ENCODE data around the gene IRF8.
"Not testable (repeated sequence)": the region's sequence is repeated elsewhere in the genome, so short reads cannot be mapped to it uniquely, and the experiment has no call there.

IRF8 gene

DNA sequence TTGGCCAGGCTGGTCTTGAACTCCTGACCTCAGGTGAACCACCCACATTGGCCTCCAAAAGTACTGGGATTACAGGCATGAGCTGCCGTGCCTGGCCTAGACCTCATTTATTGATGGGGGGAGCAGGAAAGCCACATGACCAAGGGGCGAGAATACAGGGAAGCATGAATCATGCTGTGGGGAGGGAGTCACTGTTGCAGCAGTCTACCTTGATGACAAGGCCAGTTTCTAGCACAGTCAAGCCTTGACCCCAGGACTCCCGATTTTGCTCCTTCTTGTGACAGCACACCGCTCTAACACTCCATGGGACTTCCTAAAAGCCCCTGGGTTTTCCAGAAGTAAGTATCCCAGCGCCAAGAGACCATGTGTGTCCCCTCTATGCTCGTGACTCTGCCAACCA lies 42.9 kb upstream of the IRF8 start:
- no peak overlapping the region for H3K9ac ChIP-seq (ENCODE audit: low read depth, low read length, poor library complexity, severe bottlenecking)
- no peaks in the 10 kb centered on the region for H3K9me2 ChIP-seq (replicated peaks; ENCODE audit: low read depth, low read length)
- H3K4me3 ChIP-seq (ENCODE audit: low read length, poor library complexity, severe bottlenecking): no peak overlapping the region
- no peaks in the 10 kb centered on the region for H3K9me3 ChIP-seq (ENCODE audit: insufficient read depth, low read depth, low read length)
- H3F3A ChIP-seq (ENCODE audit: low read depth): no peaks in the 10 kb centered on the region
- no peak overlapping the region for H2AFZ ChIP-seq (ENCODE audit: low read length)
- no peaks in the 10 kb centered on the region for H3K36me3 ChIP-seq (ENCODE audit: insufficient read depth, low read length)
- no peaks in the 10 kb centered on the region for H3K4me1 ChIP-seq (ENCODE audit: insufficient read depth, low read length, poor library complexity, severe bottlenecking)
- H3K79me2 ChIP-seq (ENCODE audit: insufficient read depth, low read length): no peaks in the 10 kb centered on the region
- no peaks in the 10 kb centered on the region for H3K27me3 ChIP-seq (ENCODE audit: insufficient read depth, low read length, poor library complexity, severe bottlenecking)
- no peak overlapping the region for H3K4me2 ChIP-seq (ENCODE audit: low read depth, low read length, poor library complexity, severe bottlenecking)
- no peaks in the 10 kb centered on the region for H4K20me1 ChIP-seq (ENCODE audit: insufficient read depth, low read length, poor library complexity, severe bottlenecking)
- no peak for TF ChIP-seq EZH2phosphoT487 (IDR thresholded peaks at IDR 0.05; ENCODE audit: borderline replicate concordance)
- TF ChIP-seq CTCF (conservative IDR thresholded peaks at IDR 0.05; ENCODE audit: low read length): no peak

- Histone ChIP-seq H3F3A (ENCODE audit: low read depth) (no peaks in the 10 kb centered on the region), H3K4me3 (ENCODE audit: low read length, poor library complexity, severe bottlenecking) (no peak overlapping the region), H3K9ac (ENCODE audit: low read depth, low read length, poor library complexity, severe bottlenecking) (no peak overlapping the region), H3K36me3 (ENCODE audit: insufficient read depth, low read length) (no peaks in the 10 kb centered on the region), H3K79me2 (ENCODE audit: insufficient read depth, low read length) (no peaks in the 10 kb centered on the region), H3K9me2 (replicated peaks; ENCODE audit: low read depth, low read length) (no peaks in the 10 kb centered on the region), H3K4me1 (ENCODE audit: insufficient read depth, low read length, poor library complexity, severe bottlenecking) (no peaks in the 10 kb centered on the region), H3K4me2 (ENCODE audit: low read depth, low read length, poor library complexity, severe bottlenecking) (no peak overlapping the region), H4K20me1 (ENCODE audit: insufficient read depth, low read length, poor library complexity, severe bottlenecking) (no peaks in the 10 kb centered on the region), H3K27me3 (ENCODE audit: insufficient read depth, low read length, poor library complexity, severe bottlenecking) (no peaks in the 10 kb centered on the region), H2AFZ (ENCODE audit: low read length) (no peak overlapping the region), H3K9me3 (ENCODE audit: insufficient read depth, low read depth, low read length) (no peaks in the 10 kb centered on the region)
- TF ChIP-seq EZH2phosphoT487 (IDR thresholded peaks at IDR 0.05; ENCODE audit: borderline replicate concordance): no peak
- no peak for TF ChIP-seq CTCF (conservative IDR thresholded peaks at IDR 0.05; ENCODE audit: low read length)
Observed at GRCh38 chr16:85856585-85856984, 42.4 kb upstream of the IRF8 start.

DNA sequence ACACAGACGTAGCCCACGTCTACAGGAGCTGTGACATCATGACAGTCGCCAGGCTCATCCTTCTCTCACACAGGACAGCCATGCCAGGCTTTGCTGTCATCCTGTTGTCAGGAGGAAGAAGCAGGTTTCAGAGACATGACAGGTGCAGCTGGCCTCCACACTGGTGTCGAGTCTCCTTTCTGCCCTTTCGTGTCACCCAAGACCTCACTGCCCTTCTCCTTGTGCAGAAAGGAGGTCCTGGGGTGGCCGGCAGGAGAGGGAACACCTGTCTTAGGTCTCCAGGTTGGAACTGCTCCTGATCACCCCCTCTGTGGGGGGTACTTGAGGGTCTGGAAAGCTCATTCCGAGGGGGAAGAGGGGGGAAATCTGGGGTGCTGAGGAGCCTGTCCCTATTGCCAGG lies 41.6 kb upstream of the IRF8 start:
- TF ChIP-seq CTCF (conservative IDR thresholded peaks at IDR 0.05; ENCODE audit: low read length) (no peak), EZH2phosphoT487 (IDR thresholded peaks at IDR 0.05; ENCODE audit: borderline replicate concordance) (no peak)
- H3F3A ChIP-seq (ENCODE audit: low read depth): no peaks in the 10 kb centered on the region
- no peaks in the 10 kb centered on the region for H3K27me3 ChIP-seq (ENCODE audit: insufficient read depth, low read length, poor library complexity, severe bottlenecking)
- H3K79me2 ChIP-seq (ENCODE audit: insufficient read depth, low read length): no peaks in the 10 kb centered on the region
- no peak overlapping the region for H3K9ac ChIP-seq (ENCODE audit: low read depth, low read length, poor library complexity, severe bottlenecking)
- no peaks in the 10 kb centered on the region for H3K4me1 ChIP-seq (ENCODE audit: insufficient read depth, low read length, poor library complexity, severe bottlenecking)
- H3K9me3 ChIP-seq (ENCODE audit: insufficient read depth, low read depth, low read length): no peaks in the 10 kb centered on the region
- no peak overlapping the region for H3K4me2 ChIP-seq (ENCODE audit: low read depth, low read length, poor library complexity, severe bottlenecking)
- no peak overlapping the region for H2AFZ ChIP-seq (ENCODE audit: low read length)
- H4K20me1 ChIP-seq (ENCODE audit: insufficient read depth, low read length, poor library complexity, severe bottlenecking): no peaks in the 10 kb centered on the region
- H3K9me2 ChIP-seq (replicated peaks; ENCODE audit: low read depth, low read length): no peaks in the 10 kb centered on the region
- H3K4me3 ChIP-seq (ENCODE audit: low read length, poor library complexity, severe bottlenecking): no peak overlapping the region
- no peaks in the 10 kb centered on the region for H3K36me3 ChIP-seq (ENCODE audit: insufficient read depth, low read length)

- H3K9me2 ChIP-seq (replicated peaks; ENCODE audit: low read depth, low read length); H4K20me1 ChIP-seq (ENCODE audit: insufficient read depth, low read length, poor library complexity, severe bottlenecking); H2AFZ ChIP-seq (ENCODE audit: low read length); H3F3A ChIP-seq (ENCODE audit: low read depth); H3K9me3 ChIP-seq (ENCODE audit: insufficient read depth, low read depth, low read length); H3K4me3 ChIP-seq (ENCODE audit: low read length, poor library complexity, severe bottlenecking); H3K79me2 ChIP-seq (ENCODE audit: insufficient read depth, low read length); H3K36me3 ChIP-seq (ENCODE audit: insufficient read depth, low read length); H3K27me3 ChIP-seq (ENCODE audit: insufficient read depth, low read length, poor library complexity, severe bottlenecking); H3K4me1 ChIP-seq (ENCODE audit: insufficient read depth, low read length, poor library complexity, severe bottlenecking); H3K4me2 ChIP-seq (ENCODE audit: low read depth, low read length, poor library complexity, severe bottlenecking); H3K9ac ChIP-seq (ENCODE audit: low read depth, low read length, poor library complexity, severe bottlenecking): not testable (repeated sequence)
Observed at GRCh38 chr16:85858571-85858970, 40.4 kb upstream of the IRF8 start.
